HG02763 (cell line): ENCODE data around the gene AKT2.
"Not testable (repeated sequence)": the region's sequence is repeated elsewhere in the genome, so short reads cannot be mapped to it uniquely, and the experiment has no call there.

ENCODE experiments used
- ATAC-seq: cut with Tn5 transposase; IDR thresholded peaks from one replicate; pipeline ENCODE4 v1.9.1; 2021; ENCODE audit warnings: mild to moderate bottlenecking, moderate library complexity; ENCODE audit not compliant: unreplicated experiment

Gene AKT2

GRCh38 chr19:40223135-40223822 lies 61.9 kb downstream of the AKT2 start:
- no peak for ATAC-seq

GRCh38 chr19:40221858-40222619 lies 63.1 kb downstream of the AKT2 start:
- peak; percentile 49 for ATAC-seq

- ATAC-seq = no peak
These were observed 64.5 kb downstream of the AKT2 start for GRCh38 chr19:40220674-40221073.

GRCh38 chr19:40219721-40220276 lies 65.3 kb downstream of the AKT2 start:
- no peak for ATAC-seq

DNA sequence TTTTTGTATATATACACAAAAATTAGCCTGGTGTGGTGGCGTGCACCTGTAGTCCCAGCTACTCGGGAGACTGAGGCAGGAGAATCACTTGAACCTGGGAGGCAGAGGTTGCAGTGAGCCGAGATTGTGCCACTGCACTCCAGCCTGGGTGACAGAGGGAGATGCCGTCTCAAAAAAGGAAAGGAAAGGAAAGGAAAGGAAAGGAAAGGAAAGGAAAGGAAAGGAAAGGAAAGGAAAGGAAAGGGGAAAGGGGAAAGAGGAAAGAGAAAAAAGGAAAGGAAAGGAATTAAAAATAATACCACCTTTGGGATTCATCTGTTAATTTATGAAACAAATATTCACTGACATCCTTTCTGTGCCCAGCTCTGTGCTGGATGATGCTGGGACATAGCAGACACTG lies 66.1 kb downstream of the AKT2 start:
- ATAC-seq = not testable (repeated sequence)

DNA sequence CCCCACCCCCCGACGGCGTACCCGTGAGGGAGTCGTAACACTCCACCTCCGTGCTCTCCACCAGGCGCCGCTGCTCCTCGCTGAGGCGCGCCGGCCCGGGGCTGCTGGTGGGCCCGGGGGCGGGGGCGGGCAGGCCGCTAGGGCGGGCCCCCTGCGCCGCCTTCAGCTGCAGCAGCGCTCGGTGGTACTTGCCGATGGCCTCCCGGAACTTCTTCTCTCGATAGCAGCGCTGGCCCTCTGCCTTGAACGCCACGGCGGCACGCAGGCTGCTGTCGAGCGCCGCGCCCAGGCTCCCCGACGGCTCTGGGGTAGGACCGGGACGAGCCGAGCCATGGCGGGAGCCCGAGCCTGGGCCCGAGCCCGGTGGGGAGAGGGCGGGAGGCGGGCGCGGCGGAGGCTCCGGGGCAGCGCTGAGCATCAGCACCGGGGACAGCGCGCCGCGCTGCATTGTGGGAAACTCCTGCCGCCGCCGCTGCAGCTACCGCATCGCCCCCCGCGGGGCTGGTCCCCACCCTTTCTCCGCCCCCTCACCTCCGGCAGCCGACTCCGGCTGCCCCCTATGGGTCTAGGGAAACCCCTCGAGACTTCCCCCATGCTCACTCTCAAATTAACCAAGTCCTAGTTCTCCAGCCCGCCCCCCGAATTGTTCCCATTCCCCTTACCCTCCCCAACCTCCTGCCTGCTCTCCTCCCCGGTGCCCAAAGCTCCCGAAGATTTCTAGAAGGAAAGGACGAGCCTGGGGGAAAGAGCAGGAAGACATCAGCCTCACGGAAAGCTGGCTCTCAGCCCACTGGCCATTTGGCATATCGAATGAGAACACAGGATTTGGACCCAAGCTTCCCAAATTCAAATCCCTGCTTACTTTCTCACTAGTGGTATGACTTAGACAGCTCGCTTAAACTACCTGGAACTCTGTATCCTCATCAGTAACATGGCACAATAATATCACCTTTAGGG lies 66.9 kb downstream of the AKT2 start, which contains the start of gene TTC9B:
Gene TTC9B, minus strand, starts transcription at position 451 of the 957 bp plus-strand sequence. Its CDS starts 3 bp downstream, at position 448.
- ATAC-seq = no peak

GRCh38 chr19:40217027-40217810 lies 67.9 kb downstream of the AKT2 start:
- ATAC-seq = no peak

DNA sequence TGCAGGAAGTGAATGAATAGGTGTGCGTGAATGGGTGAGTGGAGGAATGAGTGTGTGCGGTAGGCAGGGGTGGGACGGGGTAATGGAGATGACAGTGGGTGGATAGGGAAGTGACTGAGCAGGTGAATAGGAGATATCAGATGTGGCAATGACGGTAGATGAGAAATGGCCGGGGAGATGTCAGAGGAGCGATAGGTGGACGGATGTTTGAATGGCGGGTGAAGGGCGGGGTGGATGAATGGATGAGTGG lies 68.4 kb downstream of the AKT2 start:
- no peak for ATAC-seq

DNA sequence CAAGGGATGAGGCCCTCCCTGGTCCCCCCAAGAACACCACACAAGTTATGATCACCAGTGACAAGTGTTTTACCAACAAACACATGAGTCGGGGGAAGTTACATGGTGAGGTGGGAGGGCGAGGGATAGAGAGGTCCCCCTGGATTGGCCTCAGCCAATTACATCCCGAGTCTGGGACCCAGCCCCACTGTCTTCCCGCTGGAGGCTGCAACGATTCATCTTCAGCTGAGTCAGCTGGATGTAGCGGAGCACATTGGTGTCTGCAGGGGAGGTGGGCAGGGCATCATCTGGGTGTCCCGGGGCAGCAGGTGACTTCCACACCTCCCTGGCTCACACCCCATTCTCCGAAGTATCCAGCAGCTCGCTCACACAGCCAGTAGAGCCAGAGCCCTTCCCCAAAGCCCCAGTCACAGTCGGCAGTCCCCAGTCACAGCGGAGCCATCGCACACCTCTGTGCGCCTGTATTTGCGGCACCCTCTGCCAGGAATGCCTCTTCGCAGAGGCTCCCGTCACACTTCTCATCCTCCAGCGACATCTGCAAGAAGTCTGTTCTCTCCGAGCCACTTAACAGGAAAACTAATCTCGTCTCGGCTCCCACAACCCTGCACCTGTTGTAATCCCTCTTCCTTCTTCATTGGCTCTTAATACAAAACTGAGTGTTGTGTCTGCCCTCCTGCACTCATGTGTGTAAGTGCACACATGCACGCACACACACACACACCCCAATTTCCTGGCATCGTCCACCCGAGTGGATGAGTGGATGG lies 69.0 kb downstream of the AKT2 start:
- ATAC-seq = no peak

- ATAC-seq = no peak
These were observed 70.2 kb downstream of the AKT2 start for GRCh38 chr19:40214936-40215335.

- no peak for ATAC-seq
These were observed 71.1 kb downstream of the AKT2 start for GRCh38 chr19:40213882-40214570.

- no peak for ATAC-seq
These were observed 71.8 kb downstream of the AKT2 start for GRCh38 chr19:40213251-40213829.

DNA sequence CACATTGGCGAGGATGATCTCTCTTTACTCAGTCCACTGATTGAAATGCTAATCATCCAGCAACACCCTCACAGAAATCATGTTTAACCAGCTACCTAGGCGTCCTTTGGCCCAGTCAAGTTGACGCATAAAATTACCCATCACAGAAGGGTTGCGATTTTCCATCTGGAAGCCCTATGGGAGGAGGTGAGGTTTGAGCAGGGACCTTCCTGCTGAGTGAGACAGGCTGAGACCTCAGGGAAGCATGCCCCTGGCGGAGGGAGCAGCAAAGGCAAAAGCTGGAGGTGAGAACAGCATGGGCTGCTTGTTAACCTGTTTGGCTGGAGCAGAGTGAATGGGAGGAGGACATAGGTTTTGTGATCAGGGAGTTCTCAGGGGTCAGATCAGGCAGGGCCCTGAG lies 74.3 kb downstream of the AKT2 start:
- no peak for ATAC-seq

GRCh38 chr19:40208602-40209001 lies 76.5 kb downstream of the AKT2 start:
- ATAC-seq = no peak

- no peak for ATAC-seq
These were observed 79.4 kb downstream of the AKT2 start for GRCh38 chr19:40205760-40206159.

GRCh38 chr19:40204381-40204780 lies 80.8 kb downstream of the AKT2 start:
- ATAC-seq = no peak

- no peak for ATAC-seq
These were observed 84.6 kb downstream of the AKT2 start for GRCh38 chr19:40200341-40201099.
